ENCODE data around the gene CCDC71.

CCDC71 gene

DNA sequence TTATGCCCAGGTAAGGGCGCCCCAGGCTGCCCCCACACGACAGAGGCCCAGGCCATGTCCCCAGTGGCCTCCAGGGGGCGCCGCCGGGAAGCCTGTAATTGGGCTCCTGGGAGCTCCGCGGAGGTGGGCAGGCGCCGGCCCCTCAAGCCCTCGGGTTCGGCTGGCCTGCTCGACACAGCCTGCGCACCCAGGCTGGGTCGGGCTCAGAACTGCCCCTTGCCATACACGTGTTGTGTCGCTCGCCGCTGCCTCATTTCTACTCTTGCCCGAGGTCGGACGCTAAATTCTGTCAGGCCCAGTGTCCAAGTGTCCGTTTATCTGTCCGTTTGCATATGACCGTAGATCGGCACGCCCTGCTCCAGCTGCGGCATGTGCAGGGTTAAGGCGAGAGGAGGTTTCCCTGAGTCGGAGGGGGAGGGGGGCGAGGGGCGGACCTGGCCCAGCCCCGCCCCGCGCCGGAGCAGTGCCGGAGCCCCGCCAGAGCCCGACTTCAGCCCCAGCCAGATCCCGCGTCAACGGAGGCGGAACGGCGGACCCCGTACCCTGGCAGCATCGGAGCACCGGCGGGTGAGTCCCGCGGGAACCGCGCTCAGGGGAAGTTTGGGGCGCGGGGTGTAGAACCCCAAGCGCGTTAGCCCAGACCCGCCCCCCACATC lies 5.1 kb upstream of the CCDC71 start, which contains the start of gene KLHDC8B:
KLHDC8B (plus strand) TSS at position 480 of the 656 bp plus-strand sequence. CDS start 1,172 bp downstream, outside the sequence.
- FAIRE-seq (peak; percentile 56), DNase-seq (ENCODE audit: insufficient read length, low spot score) (peak; percentile 90)

DNA sequence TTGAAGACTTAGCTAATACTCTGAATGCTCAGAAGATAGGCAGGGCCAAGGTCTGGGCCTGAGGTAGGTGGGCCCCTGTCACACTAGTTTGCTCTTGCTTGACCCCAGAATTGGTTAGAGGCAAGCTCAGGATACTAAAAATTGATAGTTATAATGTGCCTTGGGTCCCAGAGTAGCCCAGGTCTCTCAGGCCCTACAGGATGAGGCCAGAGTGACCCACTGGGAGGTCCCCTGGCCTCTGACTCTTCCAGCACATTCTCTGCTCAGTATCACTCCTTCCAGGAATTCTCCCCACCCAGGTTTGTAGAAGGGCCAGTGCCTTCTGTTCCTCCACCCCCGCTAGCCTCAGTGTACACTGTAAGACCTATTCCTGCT lies 4.6 kb upstream of the CCDC71 start:
- DNase-seq (ENCODE audit: insufficient read length, low spot score) (no peak), FAIRE-seq (no peak)

DNA sequence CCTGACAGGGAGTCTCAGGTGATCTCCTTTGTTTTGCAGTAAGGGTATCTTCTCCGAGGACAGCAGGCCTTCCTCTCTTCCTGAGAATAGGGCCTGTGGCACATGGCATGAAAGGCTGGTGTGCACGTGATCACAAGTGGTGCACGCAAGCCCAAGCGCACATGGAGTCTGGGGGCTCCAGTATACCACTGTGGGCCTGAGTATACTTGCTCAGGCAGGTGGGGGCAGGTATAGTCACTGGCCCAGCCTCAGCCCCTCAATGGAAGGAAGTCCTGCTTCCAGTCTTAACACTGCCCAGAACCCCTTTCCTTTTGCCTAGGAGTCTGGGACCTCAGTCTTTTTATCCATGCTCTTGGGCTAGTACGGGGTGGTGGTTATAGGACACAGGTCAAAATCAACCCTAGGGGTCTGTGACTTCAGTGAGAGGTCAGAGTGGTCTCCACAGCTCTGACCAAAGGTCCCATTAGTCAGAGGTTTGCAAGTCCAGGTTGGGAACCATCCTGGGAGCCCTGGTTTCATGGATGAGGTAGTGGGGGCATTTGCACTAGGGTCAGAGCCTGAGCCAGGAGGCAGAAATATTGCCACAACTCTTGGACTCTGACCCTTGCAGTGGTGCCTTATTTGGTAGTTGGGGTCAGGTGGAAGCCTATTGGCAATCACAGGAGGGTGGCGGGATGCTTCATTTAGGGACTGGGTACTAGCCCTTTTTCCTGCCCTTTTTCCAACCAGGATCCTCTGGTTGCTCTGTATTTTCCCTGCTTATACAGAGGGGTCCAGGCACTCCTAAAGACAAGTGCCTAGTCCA lies 823 bp upstream of the CCDC71 start:
- FAIRE-seq (no peak), DNase-seq (ENCODE audit: insufficient read length, low spot score) (no peak)

DNA sequence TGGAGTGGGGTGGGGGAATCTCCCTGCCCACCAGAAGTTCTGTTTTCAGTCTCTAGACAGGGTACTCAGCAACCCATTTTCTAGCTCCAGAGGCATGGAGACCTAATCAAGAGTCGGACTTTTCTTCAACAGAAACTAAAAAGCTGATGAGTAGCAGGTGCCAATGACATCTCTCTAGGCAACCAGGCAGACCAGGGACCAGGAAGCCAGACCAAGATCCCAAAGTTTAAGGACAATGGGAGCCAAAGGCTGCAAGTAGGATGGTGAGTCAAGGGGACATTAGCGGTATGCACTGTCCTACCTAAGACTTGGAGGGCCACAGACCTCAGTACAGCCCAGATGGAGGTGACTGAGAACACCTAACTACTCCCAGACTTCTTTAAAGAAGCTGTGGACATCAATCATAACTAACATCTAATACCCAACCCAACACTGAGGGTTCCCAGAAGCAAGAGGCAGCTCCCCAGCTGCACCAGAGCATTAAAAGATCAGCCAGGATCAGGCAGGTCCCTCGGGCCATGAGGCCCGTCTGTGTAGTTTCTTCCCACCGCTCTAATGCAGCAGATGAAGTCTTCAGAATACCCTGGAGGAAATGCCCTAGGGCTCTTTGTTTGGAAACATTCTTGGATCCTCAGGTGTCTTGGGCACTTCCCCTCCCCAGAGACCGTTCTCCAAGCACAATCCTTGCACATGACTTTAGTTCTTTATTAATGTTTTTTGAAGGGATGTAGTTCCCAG lies 979 bp downstream of the CCDC71 start:
- peak; percentile 89 for FAIRE-seq
- no peak for DNase-seq (ENCODE audit: insufficient read length, low spot score)

DNA sequence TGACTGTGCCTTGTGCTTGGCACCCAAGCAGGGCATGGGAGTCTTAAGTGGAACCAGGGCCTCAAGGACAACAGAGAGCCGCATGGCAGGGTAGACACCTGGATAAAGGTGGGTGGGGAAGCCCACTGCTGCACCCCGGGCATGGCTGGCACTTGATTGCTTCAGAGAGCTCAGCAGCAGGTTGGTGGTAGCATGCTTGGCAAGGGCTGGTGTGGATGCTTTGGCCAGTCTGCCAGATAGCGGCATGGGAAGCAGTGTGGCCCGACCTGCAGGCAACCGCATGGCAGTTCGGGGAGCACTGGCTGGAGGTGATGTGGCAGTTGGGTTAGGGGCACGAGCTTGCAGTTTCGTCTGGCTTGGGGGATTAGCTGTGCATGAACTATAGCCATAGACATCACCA lies 2.5 kb downstream of the CCDC71 start:
- FAIRE-seq, result no peak
- DNase-seq (ENCODE audit: insufficient read length, low spot score), result no peak

DNA sequence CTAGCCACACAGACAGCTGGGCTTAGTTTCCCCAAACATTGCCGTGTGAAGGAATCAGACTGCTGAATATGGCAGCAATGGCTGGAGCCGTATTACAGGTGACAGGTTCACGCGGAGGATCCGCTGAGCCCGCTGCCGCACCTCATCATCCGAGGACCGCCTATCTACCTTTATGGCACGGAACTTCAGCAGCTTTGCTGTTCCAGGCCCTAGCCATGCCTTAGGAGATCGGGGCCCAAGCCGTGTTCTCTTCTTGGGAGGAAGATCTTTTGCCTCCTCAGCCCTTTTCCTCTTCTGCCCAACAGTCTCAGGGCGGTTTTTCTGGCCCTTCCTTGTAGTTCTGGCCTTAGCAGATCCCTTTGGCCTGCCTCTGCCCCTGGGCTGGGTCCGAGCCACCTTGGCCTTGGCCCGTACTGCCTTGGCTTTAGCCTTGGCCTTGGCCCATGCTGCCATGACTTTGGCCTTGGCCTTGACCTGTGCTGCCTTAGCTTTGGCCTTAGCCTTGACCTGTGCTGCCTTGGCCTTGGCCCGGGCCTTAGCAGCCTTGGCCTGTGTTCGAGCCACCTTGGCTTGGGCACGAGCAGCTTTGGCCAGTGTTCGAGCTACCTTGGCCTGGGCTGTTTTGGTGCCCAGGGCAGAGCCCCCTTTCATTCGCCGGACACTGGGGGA lies 3.2 kb downstream of the CCDC71 start:
- no peak for DNase-seq (ENCODE audit: insufficient read length, low spot score)
- FAIRE-seq, result no peak

DNA sequence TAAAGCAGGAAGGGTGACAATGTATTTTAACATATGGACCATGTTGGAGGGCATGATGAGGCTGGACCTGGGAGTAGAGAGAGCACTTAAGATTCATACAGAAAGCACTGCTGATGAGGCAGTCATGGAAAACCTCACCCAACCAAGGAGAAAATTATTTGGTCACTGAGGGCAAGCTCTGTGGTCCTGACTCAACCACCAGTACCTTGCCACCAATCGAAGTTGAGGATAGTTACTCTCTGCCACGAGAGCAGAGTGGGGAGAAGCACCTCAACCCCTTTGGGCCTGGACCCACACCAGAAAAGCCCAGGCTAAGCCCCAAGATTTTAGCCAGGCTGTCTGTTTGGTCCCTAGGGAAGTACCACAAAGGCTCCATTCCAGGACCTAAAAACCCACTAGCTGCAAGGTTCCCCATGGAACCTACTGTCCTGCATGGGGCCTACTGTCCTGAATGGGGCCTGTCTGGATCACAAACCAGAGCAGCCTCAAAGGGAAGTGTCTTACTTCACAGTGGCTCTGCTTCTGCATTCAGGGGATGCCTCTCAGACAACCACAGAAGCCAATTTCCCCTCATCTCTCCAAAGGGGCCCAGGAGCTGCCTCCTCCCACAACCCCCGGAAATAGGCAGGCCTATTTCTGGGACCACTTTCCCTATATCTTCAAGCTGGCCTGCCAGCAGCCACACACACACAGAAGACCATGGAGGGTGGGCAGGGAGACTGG lies 4.2 kb downstream of the CCDC71 start:
- DNase-seq (ENCODE audit: insufficient read length, low spot score) (no peak), FAIRE-seq (no peak)

DNA sequence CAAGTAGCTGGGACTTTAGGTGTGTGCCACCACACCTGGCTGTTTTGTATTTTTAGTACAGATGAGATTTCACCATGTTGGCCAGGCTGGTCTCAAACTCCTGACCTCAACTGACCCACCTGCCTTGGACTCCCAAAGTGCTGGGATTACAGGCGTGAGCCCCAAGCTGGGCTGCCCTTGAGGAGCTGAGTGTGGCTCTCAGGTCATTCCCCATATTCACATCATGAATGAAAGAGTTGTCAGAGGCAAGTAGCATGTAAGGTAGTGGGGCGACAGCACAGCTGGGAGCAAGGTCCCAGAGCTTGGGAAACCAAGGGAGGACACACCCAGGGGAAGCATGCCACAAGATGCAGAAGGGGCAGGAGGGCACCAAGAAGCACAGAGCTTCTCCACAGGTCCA lies 4.9 kb downstream of the CCDC71 start:
- DNase-seq (ENCODE audit: insufficient read length, low spot score), result no peak
- no peak for FAIRE-seq

DNA sequence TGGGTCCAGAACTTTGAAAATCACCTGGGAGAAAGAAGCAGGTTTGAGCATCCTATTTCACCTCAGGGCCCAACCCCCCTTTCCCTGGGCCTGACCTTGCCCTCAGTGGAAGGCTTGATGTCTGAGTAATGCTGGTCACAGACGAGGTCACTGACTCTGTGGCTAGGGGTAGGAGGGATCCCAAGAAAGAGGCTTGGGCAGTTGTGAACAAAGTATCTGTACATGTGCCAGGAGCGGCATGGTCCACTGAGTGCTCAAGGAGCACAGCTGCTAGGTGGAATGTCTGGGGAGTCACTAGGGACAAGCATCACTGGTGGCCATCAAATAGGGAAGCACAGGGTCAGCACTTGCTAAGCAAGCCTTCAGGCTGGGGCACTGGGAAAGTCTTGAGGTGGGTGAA lies 7.3 kb downstream of the CCDC71 start:
- FAIRE-seq, result no peak
- DNase-seq (ENCODE audit: insufficient read length, low spot score), result no peak

DNA sequence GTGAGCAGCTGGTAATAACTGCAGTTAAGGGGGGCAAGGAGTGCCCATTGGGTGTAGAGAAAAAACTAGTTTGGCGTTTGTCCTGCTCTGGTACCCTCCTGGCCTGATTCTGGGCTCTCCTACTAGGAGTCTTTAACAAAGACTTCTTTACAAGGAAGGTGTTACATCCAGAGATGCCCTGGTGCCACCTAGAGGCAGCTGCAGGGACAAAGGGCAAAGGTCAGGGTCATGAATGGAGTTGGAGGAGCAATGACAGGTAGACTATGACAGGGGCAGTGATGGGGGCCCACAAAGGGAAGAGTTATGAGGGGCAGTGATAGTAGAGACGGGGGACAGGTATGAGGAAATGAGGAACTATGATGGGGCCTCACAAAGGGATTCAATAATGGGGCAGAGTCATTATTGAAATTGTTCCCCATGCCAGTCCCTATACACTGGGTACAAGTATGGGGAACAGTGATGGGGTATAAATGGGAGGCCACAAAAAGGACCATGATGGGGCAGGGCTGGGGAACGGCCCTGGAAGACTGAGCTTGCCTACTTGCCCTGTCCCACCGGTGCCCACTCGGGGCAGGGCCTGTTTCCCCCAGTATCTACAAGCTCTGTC lies 7.9 kb downstream of the CCDC71 start:
- FAIRE-seq (no peak), DNase-seq (ENCODE audit: insufficient read length, low spot score) (no peak)

DNA sequence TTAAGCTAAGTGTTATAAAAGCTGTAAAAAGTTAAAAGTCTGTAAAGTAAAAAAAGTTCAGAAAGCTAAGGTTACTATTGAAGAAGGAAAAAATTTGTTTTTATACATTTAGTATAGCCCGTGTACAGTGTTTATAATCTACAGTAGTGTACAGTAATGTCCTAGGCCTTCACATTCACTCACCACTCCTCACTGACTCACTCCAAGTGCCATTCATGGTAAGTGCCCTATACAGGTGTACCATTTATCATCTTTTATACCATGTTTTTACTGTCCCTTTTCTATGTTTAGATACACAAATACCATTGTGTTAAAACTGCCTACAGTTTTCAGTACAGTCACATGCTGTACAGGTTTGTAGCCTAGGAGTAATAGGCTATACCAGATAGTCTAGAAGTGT lies 8.8 kb downstream of the CCDC71 start:
- DNase-seq (ENCODE audit: insufficient read length, low spot score) (no peak), FAIRE-seq (no peak)

DNA sequence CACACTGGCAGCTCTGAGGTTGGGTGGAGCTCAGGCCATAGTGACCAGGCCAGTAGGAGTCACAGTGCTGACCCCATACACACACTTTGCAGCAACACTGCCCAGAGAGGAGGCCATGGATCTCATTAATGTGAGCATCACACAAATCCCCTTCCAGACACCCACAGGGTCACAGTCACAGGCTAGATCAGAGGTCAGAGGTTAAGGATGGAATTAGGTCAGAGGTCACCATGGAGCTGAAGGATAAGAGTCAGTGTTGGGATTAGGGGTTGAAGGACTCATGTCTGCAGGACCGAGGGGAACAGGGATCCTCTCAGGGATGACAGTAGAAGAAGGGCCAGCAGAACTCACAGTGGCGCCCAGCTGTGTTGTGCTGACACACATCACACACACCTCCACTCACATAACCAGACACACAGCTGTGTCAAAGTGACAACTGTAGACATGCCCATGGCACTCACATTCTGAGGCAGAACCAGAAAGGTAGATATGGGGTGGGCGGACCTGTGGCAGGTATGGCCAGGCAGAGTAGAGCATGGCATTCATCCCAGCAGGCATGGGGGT lies 12.7 kb downstream of the CCDC71 start:
- FAIRE-seq, result no peak

DNA sequence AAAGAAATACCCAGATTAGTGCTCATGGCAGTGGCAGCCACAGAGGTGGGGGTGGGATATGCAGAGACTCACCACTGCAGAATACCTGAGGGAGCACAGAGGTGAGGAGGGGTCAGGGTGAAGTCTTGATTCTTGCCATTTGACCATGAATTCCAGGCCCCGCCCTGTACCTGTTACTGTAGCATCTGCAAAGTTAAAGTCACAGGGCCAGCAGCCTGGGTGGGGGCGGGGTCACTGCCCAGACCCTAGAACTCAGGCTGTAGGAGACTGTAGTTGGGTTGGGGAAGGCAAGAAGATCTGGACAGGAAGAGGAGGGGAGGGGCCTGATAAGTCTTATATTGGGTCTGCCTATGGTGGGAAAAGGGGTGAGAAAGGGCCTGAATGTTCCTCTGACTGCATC lies 14.5 kb downstream of the CCDC71 start:
- FAIRE-seq (no peak), DNase-seq (ENCODE audit: insufficient read length, low spot score) (no peak)

More for the DNA sequence above, 12.7 kb downstream of the CCDC71 start:
- DNase-seq (ENCODE audit: insufficient read length, low spot score), result no peak

DNA sequence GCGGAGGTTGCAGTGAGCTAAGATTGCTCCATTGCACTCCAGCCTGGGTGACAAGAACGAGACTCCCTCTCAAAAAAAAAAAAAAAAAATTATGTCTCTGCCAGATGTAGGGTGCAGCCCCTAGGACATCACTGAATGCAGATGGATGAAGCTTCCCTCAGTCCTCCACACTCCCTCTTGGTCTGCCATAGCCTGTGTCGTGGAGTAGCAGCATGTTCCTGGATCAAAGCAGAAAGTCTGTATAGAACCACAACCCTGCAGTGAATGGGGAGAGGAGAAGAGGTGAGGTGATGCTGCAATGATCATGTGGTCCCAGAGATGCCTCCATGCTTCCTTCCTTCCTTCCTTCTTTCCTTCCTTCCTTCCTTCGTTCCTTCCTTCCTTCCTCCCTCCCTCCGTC lies 18.0 kb downstream of the CCDC71 start:
- FAIRE-seq, result no peak
- DNase-seq (ENCODE audit: insufficient read length, low spot score), result no peak

DNA sequence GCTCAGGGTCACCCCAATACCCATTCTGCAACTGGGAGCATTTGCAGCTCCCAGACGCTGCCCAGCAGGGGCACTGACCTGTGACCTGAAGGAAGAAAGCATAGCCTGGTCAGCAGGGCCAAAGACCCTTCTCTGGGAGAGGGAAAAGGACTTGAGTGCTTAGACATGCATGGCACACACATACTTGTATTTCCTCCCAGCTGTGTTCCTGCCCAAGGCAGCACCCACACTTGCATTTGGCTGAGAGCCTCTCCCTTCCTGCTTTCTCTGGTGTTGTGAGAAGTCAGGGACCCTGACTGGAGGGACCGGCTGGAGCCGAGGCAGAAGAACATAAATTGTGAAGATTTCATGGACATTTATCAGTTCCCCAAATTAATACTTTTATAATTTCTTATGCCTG lies 26.1 kb downstream of the CCDC71 start:
- DNase-seq (ENCODE audit: insufficient read length, low spot score) (no peak), FAIRE-seq (no peak)

DNA sequence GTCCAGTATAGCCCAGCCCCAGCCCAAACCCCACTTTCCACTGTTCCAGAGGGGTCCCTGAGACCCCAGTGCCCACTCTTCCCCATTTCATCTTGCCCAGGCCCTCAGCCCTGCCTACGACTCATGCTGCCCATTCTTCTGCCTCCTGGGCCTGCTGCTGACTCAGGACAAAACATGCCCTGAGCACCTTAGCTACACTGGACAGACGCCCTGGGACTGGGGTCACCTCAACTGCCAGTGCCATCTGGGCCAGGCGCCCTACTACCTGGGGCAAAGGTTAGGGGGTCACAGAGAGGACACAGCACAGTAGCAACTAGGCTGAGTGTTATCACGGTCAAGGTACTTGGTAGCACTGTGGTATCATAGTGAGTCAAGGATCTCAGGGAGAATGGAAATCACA lies 30.6 kb downstream of the CCDC71 start:
- no peak for DNase-seq (ENCODE audit: insufficient read length, low spot score)

DNA sequence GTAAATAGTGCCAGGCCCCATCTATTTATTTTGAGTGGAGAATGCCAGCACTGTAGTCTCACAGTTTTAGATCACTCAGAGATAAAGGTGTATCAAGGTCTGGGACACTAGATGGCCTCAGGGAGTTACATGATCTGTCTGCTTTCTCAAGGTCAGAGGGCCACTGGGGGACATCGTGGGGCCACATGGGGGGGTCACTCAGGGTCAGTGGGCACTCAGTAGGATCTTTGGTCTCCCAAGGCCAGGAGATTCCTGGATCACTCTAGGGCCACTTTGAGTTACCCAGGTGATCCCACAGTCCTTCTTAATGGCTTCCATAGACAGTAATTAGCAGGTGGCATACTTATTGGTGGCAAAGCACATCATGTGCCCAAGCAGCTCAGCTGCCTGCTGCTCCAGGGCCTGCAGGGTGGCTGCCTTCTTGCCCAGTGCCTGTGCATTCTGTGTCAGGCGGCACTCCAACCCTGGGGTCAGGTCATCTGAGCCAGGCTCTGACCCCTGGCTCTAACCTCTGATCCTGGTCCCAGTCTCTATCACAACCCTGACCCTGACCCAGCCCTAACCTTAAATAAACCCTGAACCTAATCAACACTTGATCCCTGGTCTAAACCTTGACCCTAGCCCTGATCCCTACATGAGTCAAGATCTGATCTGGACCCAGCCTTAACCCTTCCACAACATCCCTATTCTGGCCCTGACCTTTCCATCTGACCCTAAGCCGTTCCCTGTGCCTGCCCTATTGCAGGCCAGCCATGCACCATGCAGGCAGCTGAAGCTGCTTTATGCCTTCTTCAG lies 31.5 kb downstream of the CCDC71 start:
- FAIRE-seq (no peak), DNase-seq (ENCODE audit: insufficient read length, low spot score) (no peak)

More for the DNA sequence above, 30.6 kb downstream of the CCDC71 start:
- no peak for FAIRE-seq

DNA sequence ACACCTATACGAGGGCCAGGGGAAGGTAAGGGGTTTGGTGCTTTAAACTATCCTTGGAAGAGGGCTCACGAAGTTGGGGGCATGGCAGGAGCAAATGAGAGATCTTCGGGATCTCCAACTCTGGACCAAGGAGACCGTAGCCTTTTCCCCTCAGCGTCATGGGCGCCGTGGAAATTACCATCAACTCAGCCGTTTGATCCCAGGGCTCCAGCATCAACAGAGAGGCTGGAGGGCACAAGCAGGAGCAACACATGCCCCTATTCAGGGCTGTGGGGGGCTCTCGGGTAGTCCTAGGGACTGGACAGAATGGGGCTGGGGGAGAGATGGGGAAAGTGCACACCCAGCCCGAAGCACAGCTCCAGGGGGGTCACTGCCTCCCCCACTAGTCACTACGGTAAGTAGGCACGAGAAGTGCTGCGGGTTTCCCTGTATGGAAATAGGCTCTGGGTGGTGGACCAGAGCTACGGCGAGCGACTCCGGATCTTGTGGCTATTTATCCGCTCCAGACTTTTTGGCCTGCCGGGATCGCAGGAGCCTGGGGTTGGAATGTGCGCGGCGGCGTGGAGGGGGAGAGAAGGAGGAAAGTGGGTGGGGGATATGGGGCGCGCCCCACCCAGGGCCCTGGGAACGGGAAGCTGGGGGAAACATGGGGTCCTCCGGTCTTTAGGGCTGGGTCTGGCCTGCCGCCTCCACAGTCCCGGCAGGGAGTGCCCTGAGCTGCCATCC lies 32.7 kb downstream of the CCDC71 start:
- no peak for DNase-seq (ENCODE audit: insufficient read length, low spot score)
- FAIRE-seq, result no peak
